ENCODE data around the gene SDCBP2.

SDCBP2 gene

DNA sequence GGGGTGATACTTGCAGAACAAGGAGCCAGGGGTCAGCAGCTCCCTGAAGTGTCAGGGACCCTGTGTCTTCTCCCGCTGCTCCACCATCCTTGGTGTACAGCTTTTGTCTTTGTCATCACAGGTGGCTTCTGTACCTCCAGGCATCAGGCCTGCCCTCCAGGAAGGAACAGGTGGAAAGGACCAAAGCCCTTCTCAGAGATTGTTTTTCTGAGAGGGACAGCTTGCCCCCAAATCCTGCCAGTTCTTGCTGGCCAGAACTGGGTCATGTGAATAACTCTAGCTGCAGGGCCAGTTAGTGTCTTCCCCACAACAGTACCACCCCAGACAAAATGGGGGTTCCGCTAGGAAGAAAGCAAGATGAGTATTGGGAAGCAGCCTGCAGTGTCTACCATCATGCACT is 31.5 kb downstream of the SDCBP2 start:
- no peak for DNase-seq (ENCODE audit: low read depth in 2 of 2)

DNA sequence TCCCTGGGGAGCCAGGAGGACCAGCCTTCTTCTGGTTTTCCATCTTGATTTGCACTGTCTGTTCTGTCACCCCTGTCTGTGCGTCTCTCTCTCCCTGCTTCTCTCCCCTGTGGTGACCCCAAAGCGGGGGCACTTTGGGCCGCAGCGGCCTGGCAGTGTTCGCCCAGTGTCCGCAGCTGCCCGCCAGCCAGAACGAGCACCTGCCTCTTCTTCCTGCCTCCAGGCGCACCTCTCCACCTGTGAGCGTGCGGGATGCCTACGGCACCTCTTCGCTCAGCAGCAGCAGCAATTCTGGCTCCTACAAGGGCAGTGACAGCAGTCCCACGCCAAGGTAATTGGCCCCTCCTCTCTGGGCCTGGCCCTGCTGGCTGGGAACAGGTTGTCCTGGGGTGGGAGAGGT is 32.0 kb downstream of the SDCBP2 start:
- DNase-seq (ENCODE audit: low read depth in 2 of 2), result no peak

DNA sequence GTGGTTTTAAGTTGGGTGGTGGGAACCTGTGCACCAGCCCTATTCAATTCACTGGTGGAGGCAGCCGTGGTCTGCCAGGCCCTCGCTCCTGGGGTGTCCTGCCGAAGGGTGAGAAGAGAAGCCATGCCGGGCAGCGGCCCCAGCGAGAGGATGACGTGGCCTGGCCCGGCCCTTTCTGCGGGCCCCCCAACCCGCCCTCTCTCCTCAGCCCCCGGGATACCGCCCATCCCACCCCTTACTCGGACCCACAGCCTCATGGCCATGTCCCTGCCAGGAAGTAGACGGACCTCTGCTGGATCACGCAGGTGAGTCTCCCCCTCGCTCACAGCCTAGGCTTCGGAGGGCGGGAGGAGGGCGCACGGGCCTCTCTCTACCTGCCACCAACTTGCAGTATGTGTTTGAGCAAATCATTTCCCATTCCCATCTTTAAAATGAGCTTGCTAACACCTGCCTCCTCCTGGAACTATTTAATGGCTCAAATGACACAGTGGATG is 32.8 kb downstream of the SDCBP2 start:
- DNase-seq (ENCODE audit: low read depth in 2 of 2), result no peak

DNA sequence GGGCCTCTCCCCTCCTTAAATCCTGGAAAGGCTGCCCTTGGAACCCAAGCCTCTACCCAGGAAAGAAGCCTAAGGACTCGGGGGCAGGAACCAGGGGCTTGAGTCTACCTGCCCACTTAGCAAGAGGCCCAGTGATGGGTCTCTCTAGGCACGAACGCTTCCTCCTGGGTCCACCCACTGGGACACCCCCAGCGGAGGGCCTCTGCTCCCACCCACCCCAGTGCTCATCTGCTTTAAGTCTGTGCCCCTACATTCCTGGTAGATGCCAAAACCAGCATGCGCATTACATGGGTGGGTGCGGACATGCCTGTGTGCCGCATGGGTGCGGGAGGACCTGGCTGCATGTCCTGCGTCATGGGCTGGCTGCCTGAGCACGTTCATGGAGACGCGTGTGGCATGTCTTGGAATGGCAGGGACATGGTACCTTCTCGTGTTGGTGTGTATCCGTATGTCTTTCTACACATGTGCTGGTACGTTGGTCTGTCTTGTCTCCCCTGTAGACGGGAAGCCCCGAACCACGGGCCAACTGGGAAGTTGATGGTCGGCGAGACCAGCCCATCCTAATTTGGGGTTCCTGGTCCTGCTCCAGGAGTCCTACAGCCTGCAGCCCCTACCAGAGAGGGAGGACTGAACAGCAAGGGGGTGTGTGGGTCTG is 33.5 kb downstream of the SDCBP2 start:
- no peak for DNase-seq (ENCODE audit: low read depth in 2 of 2)

DNA sequence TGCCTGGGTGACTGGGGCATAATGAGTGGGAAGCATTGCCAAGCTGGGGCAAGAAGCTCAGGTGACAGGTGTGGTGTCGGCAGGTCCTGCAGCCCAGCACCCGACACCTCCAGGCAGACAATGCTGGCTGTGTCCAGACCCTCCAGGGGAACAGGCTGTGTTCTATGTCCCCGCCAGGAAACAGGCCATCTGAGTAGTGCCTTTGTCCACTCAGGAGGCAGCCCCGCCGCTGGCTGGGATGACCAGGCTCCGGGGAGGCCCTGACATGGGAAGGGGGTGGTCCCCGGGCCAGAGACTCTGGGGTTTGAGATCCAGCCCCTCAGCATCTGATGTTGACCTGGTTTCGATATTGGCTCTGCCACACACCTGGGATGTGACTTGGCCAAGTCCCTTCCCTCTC is 34.4 kb downstream of the SDCBP2 start:
- no peak for DNase-seq (ENCODE audit: low read depth in 2 of 2)

DNA sequence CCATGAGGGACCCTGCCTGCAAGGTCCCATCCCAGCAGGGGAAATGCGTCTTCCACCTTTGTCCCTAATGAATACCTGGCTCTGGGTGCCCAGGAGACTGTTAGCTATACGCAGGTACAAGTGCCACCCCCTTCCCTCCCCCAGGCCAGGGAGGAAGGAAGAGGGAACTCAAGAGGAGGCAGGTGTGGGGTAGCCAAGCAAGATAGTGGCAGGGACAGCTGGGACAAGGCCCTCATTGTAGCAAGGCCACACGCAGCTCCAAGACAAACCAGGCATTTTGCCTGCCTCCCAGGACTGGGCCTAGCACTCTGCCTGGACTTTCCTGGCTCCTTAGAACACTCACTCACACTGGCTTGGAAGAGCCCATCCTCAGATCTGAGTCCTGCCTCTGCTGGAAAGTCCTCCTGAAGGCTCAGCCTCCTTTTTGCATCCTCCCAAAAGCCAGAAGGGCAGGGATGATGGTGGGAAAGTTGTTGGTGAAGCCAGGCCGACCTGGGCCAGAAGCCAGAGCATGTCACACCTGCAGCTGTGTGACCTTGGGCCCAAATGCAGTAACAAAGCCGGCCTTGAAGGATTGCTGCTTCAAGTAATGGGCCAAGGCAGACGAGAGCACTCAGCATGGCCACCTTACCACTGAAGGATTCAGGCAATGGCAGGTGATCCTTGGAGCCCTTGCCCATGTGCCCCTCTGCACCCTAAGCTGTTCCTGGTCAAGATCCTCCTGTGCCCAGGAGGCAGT is 35.1 kb downstream of the SDCBP2 start:
- no peak for DNase-seq (ENCODE audit: low read depth in 2 of 2)

DNA sequence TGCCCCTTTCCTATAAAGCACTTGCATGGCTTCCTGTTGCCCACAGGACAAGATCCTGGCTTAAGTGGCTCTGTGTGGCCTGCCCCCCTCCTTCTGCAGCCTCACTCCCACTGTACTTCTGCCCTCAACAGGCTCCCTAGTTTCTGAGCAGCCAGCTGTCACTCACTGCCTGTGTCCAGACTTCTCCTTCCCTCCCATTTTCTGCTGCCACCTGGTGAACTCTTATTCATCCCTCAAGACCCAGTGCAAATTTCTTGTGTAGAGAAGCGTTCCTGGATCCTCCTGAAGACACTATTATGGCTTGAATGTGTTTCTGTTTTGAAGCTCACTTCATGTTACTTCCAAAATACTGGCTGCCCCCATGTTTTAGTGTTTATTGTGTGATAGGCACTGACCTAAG is 36.3 kb downstream of the SDCBP2 start:
- no peak for DNase-seq (ENCODE audit: low read depth in 2 of 2)

DNA sequence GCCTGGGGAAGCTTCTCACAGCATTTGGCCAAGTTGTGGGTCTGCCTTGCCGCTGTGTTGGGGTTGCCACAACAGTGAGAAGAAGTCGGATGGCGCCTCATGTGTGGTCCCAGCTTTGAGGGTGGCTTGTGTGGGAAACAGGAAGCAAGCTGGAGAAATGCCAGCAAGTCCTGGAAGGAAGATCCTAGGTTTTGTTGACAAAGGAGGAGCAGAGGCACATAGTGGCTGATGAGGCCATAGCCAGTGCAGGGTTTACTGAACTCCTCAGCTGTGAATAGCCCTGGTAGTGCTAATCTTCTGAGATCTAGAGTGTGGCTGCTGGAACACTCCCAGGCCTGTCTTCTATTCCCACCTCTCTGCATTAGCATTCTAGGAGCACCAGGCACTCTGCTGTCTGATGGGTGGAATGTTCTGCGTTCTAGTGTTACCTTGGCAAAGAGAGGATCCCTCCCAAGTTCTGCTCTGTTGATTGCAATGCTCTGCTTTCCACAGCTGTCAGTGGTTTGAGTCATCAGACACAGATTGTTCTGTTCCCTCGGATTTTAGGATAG is 37.7 kb downstream of the SDCBP2 start:
- DNase-seq (ENCODE audit: low read depth in 2 of 2), result no peak

DNA sequence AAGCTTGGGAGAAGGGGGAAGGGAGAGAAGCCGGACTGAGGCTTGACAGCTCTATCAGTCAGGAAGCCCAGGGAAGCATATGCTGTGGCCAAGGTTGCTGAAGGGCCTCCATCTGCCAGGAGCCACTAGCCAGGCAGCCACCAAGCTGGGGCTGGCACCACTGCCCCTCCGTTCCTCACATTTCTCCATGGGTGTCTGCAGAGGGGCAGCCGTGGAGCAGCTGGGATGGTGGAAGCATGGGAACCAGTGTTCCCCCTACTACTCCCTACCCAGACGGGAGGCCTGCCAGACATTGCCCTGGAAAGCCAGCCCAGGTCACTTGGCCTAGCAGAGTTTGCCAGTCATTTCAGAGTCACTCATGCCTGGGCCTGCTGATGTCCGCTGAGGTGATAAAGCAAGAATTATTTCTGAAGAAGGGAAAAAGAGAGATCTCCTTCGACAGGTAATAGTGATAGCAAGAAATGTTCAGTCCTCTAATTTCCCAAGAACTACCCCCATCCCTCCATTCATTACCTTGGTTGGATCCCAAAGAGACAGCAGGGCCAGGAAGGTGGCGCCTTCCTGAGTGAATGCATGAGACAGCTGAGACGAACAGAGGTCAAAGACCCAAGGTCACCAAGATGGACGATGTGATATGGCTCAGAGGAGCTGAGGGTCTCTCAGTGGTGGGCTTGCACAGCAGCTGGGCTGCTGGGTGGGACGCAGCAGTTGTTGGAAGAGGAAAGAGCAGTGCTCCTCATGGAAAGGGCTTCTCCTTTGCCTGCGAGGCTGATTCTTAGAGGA is 41.0 kb downstream of the SDCBP2 start:
- DNase-seq (ENCODE audit: low read depth in 2 of 2), result no peak

DNA sequence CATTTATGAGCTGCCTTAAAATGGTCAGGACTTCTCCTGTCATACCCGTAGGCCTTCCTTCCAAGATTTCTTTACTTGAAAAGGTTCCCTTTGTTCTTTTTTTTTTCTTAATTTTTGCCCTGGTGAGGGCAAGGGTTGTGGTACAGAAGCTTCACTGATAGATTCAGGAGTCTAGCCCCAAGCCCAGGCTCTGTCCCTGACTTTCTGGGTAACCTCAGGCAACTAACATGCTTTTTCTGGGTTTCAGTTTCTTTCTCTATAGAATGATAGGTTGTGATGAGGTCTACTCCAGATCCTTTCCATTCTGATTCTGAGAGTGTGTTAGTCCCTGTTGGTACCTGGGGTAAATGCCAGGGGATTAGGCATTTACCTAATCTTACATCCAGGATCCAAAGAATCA is 41.6 kb downstream of the SDCBP2 start:
- no peak for DNase-seq (ENCODE audit: low read depth in 2 of 2)

DNA sequence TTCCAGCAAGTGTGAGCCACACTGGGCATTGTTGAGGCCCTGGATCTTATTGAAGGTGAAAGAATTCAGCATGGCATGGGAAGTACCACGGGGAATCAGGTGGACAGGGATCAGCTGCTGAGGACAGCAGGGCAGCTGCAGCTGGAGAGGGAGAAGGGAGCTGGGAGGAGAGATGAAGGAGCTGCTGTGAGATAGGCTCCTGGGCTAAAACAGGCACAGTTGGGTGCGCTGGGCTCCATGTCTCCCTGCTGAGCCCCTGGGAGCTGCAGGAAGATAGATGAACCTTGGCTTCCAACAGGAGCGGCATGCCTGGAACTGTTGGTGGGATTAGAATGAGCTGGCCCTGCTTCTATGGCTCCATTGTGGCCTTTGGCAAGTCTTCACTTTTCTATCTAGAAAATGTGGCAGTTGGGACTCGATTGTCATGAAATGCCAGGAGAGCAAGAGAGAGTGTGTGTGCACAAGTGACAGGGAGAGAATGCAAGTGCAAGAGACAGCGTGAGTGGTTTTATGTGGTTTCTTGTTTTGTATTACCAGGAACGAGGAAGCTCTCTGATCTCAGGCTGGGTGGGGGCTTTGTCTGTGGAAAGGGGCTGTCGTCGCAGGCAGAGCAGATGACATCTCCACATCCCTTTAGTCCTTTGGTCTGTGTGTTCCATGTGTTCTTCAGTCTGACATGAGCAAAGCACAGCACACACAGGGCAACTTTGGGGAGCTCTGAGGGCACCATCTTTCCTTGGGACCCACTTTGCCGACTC is 42.5 kb downstream of the SDCBP2 start:
- no peak for DNase-seq (ENCODE audit: low read depth in 2 of 2)

DNA sequence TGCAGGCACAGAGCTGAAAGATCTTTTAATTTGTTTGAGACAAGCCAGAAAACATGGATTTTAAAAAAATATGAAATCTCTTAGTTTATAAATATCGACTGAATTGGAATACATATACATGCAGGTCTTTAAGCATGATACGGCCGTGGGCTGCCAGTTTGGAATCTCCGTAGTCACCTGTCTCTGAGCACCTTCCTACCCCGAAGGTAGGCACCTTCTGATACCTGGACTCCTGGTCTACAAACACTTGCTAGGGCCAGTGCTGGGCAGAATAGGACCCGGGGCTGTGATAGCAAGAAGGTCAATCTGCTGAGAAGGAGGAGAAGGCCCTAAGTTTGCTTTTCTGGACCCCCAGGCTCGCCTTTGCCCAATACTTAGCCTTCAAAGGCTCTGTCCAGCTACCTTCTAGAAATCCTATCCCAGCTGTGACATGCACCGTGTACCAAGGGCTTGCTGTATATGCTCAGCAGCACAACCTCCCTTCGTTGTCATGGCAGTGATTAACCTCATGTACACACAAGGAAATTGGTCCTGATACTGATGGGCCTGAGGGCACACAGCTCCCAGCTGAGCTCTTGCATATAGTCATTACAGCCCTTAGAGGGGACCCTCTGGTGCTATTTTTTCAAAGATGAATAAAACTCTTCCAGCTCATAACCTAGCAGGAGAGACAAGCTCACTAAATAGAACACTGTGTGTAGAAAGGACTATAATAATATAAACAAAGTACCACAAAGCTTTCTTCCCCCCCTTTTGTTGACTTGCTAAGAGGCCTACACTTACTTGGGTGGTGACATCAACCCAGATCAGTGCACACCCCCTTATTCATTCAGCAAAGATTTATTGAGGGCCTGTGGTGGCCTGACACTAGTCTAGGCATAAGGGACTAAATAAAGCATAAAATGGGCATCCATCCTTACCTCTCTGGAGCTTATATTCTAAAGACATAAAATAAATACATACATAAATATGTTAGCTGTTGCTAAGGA is 45.1 kb downstream of the SDCBP2 start:
- no peak for DNase-seq (ENCODE audit: low read depth in 2 of 2)

DNA sequence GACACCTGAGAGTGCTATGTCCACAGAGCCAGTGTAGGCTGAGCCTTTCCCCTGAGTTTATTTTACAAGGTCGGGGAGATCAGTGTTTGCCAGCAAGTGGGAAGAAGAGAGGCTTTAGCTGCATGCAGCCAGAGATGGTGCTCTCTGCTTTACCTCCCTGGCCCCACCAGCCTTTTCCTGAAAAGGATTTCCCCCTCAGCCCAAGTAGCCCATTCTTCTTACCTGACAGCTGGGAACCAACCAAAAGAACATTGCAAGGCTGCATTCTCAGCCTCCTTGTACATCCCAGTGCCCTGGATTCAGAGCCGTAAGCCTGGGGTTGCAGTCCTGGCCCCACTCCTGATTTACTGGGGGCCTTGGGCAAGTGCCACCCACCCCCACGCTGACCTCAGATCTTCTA is 46.0 kb downstream of the SDCBP2 start:
- DNase-seq (ENCODE audit: low read depth in 2 of 2), result no peak

DNA sequence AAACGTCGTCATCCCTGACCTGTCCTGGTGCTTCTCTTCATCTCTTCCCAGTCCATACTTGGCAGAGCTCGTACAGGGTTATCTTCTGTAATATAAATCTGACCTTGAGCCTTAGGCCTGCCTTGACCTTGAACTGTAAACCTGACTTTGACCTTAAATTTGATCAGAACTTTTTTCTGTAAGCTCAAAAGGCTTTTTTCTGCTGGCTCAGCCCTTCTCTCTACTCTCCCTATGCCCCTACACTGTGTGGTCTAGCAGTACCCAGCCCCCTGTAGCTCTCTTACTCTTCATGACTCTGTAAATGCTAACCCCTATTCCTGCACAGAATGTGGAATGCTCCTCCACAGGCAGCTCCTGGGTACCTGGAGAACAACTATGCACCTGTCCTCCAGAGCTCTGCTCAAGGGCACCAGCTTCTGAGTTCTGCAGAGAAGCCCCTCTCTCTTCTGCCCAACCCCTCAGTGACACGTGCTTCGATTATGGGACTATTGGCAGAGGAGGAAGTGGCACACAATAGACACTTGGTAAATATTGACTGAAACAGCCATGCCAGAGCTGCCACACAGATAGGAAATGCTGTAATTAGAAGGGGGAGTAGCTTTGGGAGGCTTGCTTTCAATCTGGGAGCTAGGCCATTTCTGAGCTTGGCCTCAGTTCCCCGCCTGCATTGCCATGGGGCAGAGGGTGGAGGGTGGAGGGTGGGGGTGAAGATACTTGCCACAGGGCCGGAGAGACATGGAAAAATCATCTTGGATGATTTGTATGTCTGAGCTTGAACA is 47.5 kb downstream of the SDCBP2 start:
- no peak for DNase-seq (ENCODE audit: low read depth in 2 of 2)

DNA sequence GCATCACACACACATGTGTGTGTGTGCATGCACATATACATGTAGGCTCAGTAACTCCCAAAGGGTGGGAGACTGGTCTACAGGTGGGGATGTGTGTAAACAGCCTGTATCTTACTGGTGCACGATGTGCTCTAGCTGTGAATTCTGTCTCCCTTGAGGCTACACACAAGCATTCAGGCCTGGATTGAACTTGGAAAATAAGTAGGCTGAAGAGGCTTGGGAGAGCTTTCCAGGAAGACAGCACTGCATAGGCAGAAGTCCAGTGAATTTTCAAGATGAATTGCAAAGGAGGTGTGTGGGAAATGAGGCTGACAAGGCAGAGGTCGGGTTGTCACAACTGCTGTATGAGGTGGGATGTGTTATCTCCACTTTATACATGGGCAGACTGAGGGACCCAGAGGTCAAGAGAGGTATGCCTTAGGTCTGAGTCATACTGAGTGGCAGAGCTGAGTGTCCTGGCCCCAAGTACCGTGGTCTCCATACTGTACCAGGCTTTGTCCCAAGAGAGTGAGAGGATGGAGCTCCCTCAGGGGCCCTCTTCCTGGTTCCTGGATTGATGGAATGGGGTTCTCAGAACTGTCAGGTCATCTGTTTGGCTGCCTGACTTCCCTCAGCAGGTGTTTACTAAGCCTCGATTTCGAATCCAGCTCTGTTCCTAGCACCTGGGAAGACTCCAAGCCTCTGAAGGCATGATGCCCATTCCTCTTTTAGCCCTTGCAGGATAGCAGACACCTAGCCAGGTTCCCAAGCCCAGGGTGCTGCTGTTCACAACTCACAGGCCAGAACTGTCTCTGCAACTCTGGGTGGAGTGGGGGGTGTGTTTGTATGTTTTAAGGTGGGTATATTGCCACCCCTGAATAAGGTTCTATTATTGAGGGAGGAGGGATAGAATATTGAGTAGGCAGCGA is 48.5 kb downstream of the SDCBP2 start:
- no peak for DNase-seq (ENCODE audit: low read depth in 2 of 2)

DNA sequence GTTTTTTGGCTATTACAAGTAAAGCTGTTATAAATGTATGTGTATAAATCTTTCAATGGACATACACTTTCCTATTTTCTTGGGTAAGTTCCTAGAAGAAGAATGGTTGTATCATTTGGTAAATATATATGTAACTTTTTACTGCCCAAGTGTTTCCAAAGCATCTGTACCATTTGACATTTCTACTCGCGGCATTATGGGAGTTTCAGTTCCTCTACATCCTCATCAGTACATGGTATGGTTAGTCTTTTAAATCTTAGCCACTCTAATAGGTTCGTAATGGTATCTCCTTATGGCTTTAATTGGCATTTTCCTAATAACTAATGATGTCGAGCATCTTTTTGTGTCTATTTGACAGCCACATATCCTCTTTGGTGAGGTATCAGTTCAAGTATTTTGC is 49.9 kb downstream of the SDCBP2 start:
- no peak for DNase-seq (ENCODE audit: low read depth in 2 of 2)

DNA sequence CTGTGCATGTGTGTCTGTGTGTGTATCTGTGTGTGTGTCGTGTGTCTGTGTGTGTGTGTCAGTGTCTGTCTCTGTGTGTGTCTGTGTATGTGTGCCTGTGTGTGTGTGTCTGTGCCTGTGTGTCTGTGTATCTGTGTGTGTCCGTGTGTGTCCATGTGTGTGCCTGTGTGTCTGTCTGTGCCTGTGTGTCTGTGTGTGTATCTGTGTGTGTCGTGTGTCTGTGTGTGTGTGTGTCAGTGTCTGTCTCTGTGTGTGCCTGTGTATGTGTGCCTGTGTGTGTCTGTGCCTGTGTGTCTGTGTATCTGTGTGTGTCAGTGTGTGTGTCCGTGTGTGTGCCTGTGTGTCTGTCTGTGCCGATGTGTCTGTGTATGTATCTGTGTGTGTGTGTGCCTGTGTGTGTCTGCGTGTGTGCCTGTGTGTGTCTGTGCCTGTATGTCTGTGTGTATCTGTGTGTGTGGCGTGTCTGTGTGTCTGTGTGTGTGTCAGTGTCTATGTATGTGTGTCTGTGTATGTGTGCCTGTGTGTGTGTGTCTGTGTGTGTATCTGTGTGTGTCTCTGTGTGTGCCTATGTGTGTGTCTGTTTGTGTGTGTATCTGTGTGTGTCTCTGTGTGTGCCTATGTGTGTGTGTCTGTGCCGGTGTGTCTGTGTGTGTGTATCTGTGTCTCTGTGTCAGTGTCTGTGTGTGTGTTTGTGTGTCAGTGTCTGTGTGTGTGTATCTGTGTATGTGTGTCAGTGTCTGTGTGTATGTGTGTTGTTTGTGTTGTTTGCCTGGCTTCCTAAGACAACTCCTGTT is 51.2 kb downstream of the SDCBP2 start:
- no peak for DNase-seq (ENCODE audit: low read depth in 2 of 2)

DNA sequence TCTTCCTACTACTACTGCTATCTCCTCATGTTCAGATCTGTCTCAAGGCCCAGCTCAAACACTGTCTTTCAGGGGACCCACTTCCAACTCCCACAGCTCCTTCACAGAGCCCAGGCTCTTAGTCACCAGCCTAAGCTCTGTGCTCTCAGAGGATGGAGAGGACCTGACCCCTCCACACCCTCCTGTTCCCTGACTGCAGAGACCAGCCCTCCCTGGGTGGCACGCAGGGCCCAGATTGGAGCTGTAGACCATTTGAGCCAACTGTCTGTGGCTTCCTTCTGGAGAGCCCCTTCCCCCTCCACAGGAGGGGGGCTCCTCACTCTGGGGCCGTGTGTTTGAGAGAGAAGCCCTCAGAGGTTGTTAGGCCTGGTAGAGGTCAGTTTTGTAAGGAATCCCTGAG is 53.0 kb downstream of the SDCBP2 start:
- no peak for DNase-seq (ENCODE audit: low read depth in 2 of 2)

Measured in stimulated activated CD4-positive, alpha-beta T cell treated with anti-CD3 and anti-CD28 coated beads, Interleukin-4, amount 100 ng/mL, for 48 hours (primary cell).